ENCODE data around the gene PLEKHG5. TPM values are rescaled to one million over a fixed set of nuclear protein-coding genes. Genes with fewer than 3 reads are reported as not detected.
"Not testable (repeated sequence)": the region's sequence is repeated elsewhere in the genome, so short reads cannot be mapped to it uniquely, and the experiment has no call there.

The PLEKHG5 gene
- total RNA-seq, 4 donors from 2014 or later: 17.9 to 42.7 (median 37.1) TPM

- no peak for DNase-seq
- Histone ChIP-seq H3K4me3 (peak overlapping the region in 1 of 4 donors; percentile 39), H3K27me3 (peaks cover 55% of the 10 kb centered on the region), H3K27ac (no peak overlapping the region), H3K9me3 (no peaks in the 10 kb centered on the region), H3K4me1 (peaks cover 10 to 50% (median 42%) of the 10 kb centered on the region in 4 donors), H3K36me3 (no peaks in the 10 kb centered on the region)
- in situ Hi-C loops (cut with MboI; ENCODE audit: low pct_ligation_motif_present in 1 of 4, low pct_unique_long_range_greater_than_20kb in 1 of 4, low sequenced_read_pairs in 3 of 4): no loop called here
- 70% methylated on average over 4 of the region's 4 CpGs; no CpG with 5 or more reads in 1 of the 2 donors for WGBS, 2 donors (ENCODE audit: low coverage in 1 of 2)
- intact Hi-C loops (cut with DNase I; ENCODE audit: low total_unique reads): no loop called here
- no peak for TF ChIP-seq EP300 (IDR thresholded peaks at IDR 0.05; ENCODE audit: low read depth)
- TF ChIP-seq POLR2AphosphoS5 (IDR thresholded peaks at IDR 0.05): no peak
- no peak for TF ChIP-seq CTCF (IDR thresholded peaks at IDR 0.05)
- no peak for TF ChIP-seq POLR2A (IDR thresholded peaks at IDR 0.05)
Measured at GRCh38 chr1:6446665-6447015, 44.8 kb downstream of the PLEKHG5 start.

- DNase-seq; H3K4me3 ChIP-seq; H3K9me3 ChIP-seq; H3K36me3 ChIP-seq; H3K27ac ChIP-seq; in situ Hi-C loops (cut with MboI; ENCODE audit: low pct_ligation_motif_present in 1 of 4, low pct_unique_long_range_greater_than_20kb in 1 of 4, low sequenced_read_pairs in 3 of 4); intact Hi-C loops (cut with DNase I; ENCODE audit: low total_unique reads): not testable (repeated sequence)
- 65% methylated on average over 3 of the region's 4 CpGs; no CpG with 5 or more reads in 1 of the 2 donors for WGBS, 2 donors (ENCODE audit: low coverage in 1 of 2)
- Histone ChIP-seq H3K4me1 (peaks cover 10 to 44% (median 40%) of the 10 kb centered on the region in 4 donors), H3K27me3 (peaks cover 52% of the 10 kb centered on the region)
Measured at GRCh38 chr1:6445929-6446328, 45.5 kb downstream of the PLEKHG5 start.

DNA sequence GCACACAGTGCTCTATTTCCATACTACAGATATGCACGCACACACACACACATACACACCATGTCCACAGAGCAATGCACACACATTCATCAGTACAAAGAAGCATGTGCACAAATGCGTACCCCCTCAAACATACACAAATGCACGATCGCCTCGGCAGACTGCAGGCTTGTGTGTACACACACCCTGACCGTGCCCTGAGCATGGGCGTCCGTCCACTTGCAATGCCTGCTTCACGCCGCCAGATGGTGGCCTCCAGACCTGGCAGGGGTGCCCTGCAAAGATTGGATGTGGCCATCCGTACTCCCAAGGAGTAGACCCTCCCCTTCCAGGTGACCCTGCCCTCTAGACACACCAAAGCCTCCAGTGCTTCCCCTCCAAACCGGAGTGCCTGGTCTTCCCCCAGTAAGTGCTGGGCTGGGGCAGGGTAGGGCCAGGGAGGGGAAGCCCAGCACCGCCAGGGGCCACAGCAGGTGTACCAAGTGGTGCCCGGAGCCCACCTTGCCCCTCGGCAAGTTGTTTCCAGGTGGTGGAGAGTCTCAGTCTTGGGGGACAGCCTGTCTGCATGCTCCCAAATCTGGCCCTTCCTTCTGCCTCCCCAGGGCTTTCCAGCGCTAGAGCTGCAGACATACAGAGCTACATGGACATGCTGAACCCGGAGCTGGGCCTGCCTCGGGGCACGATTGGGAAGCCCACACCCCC is 46.3 kb downstream of the PLEKHG5 start:
- H3K36me3 ChIP-seq: no peaks in the 10 kb centered on the region
- intact Hi-C loops (cut with DNase I; ENCODE audit: low total_unique reads) (no loop called here), in situ Hi-C loops (cut with MboI; ENCODE audit: low pct_ligation_motif_present in 1 of 4, low pct_unique_long_range_greater_than_20kb in 1 of 4, low sequenced_read_pairs in 3 of 4) (no loop called here)
- whole genome bisulfite sequencing, 2 donors (ENCODE audit: low coverage in 1 of 2): 39% methylated on average over 19 of the region's 19 CpGs; no CpG with 5 or more reads in 1 of the 2 donors
- H3K4me3 ChIP-seq: no peak overlapping the region
- H3K27ac ChIP-seq: no peak overlapping the region
- H3K27me3 ChIP-seq: peaks cover 52% of the 10 kb centered on the region
- H3K4me1 ChIP-seq: peaks cover 10 to 44% (median 41%) of the 10 kb centered on the region in 4 donors
- peak; percentile 74 for DNase-seq
- TF ChIP-seq CTCF (IDR thresholded peaks at IDR 0.05) (peak; percentile 50 to 83 (median 65)), POLR2A (IDR thresholded peaks at IDR 0.05) (no peak)
- H3K9me3 ChIP-seq: no peaks in the 10 kb centered on the region

GRCh38 chr1:6444377-6444776 is 47.1 kb downstream of the PLEKHG5 start:
- no peaks in the 10 kb centered on the region for H3K36me3 ChIP-seq
- peaks cover 52% of the 10 kb centered on the region for H3K27me3 ChIP-seq
- TF ChIP-seq EP300 (IDR thresholded peaks at IDR 0.05; ENCODE audit: low read depth) (no peak), POLR2AphosphoS5 (IDR thresholded peaks at IDR 0.05) (no peak), POLR2A (IDR thresholded peaks at IDR 0.05) (no peak), CTCF (IDR thresholded peaks at IDR 0.05) (no peak)
- no peak for DNase-seq
- no peak overlapping the region for H3K4me3 ChIP-seq
- H3K4me1 ChIP-seq: peaks cover 10 to 40% (median 37%) of the 10 kb centered on the region in 4 donors
- H3K27ac ChIP-seq: no peak overlapping the region
- 93% methylated on average over 14 of the region's 15 CpGs; no CpG with 5 or more reads in 1 of the 2 donors for WGBS, 2 donors (ENCODE audit: low coverage in 1 of 2)
- in situ Hi-C loops (cut with MboI; ENCODE audit: low pct_ligation_motif_present in 1 of 4, low pct_unique_long_range_greater_than_20kb in 1 of 4, low sequenced_read_pairs in 3 of 4) (no loop called here), intact Hi-C loops (cut with DNase I; ENCODE audit: low total_unique reads) (no loop called here)
- H3K9me3 ChIP-seq: no peaks in the 10 kb centered on the region

All from transverse colon (tissue), 4 donors.